Endothelial cell of umbilical vein (primary cell): Measurements from ENCODE around the gene SLC16A7.

Source experiments
- CTCF ChIP-seq, 2 donors: IDR thresholded peaks; 1 replicate in 1 of 2; 2 replicates in 1 of 2; pipeline ENCODE4 v1.5.1; 2011; ENCODE audit warnings: low read length in 2 of 2, mild to moderate bottlenecking in 2 of 2, moderate library complexity in 2 of 2, control low read depth in 1 of 2, inconsistent platforms in 1 of 2, low read depth in 1 of 2; ENCODE audit not compliant: insufficient read depth in 1 of 2; ENCODE audit errors: extremely low read depth in 1 of 2
- EZH2 ChIP-seq: IDR thresholded peaks from 2 replicates; pipeline ENCODE4 v1.6.1; 2012; ENCODE audit warnings: borderline replicate concordance, low read depth, mild to moderate bottlenecking, moderate library complexity, low read length, inconsistent platforms; ENCODE audit not compliant: severe bottlenecking
- GATA2 ChIP-seq: IDR thresholded peaks from 2 replicates; pipeline ENCODE4 v1.7.0; 2011; ENCODE audit warnings: low read depth, mild to moderate bottlenecking, moderate library complexity, mixed read lengths, low read length; ENCODE audit not compliant: insufficient read length, insufficient read depth
- POLR2A ChIP-seq: IDR thresholded peaks from 2 replicates; pipeline ENCODE4 v1.6.1; 2012; ENCODE audit warnings: low read depth, mild to moderate bottlenecking, control low read depth, low read length
- POLR2AphosphoS5 ChIP-seq: IDR thresholded peaks from 2 replicates; pipeline ENCODE4 v1.6.1; 2012; ENCODE audit warnings: low read depth, mild to moderate bottlenecking, control low read depth, low read length, moderate library complexity; ENCODE audit not compliant: insufficient read depth

GRCh38 chr12:59700153-59700450 is 104.3 kb downstream of the SLC16A7 start:
- TF ChIP-seq CTCF (IDR thresholded peaks at IDR 0.05; ENCODE audit: extremely low read depth in 1 of 2, insufficient read depth in 1 of 2, low read depth in 1 of 2, low read length in 2 of 2), result no peak
- no peak for TF ChIP-seq EZH2
- no peak for TF ChIP-seq POLR2A
- TF ChIP-seq POLR2AphosphoS5, result no peak
- no peak for TF ChIP-seq GATA2
